Eye (tissue), 1 donor: ENCODE results near the gene ACSM5.

Experiments used
- DNase-seq: peaks from one replicate; pipeline ENCODE4 v3.0.0-alpha.2; 2015

The ACSM5 gene, protein sequence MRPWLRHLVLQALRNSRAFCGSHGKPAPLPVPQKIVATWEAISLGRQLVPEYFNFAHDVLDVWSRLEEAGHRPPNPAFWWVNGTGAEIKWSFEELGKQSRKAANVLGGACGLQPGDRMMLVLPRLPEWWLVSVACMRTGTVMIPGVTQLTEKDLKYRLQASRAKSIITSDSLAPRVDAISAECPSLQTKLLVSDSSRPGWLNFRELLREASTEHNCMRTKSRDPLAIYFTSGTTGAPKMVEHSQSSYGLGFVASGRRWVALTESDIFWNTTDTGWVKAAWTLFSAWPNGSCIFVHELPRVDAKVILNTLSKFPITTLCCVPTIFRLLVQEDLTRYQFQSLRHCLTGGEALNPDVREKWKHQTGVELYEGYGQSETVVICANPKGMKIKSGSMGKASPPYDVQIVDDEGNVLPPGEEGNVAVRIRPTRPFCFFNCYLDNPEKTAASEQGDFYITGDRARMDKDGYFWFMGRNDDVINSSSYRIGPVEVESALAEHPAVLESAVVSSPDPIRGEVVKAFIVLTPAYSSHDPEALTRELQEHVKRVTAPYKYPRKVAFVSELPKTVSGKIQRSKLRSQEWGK

DNA sequence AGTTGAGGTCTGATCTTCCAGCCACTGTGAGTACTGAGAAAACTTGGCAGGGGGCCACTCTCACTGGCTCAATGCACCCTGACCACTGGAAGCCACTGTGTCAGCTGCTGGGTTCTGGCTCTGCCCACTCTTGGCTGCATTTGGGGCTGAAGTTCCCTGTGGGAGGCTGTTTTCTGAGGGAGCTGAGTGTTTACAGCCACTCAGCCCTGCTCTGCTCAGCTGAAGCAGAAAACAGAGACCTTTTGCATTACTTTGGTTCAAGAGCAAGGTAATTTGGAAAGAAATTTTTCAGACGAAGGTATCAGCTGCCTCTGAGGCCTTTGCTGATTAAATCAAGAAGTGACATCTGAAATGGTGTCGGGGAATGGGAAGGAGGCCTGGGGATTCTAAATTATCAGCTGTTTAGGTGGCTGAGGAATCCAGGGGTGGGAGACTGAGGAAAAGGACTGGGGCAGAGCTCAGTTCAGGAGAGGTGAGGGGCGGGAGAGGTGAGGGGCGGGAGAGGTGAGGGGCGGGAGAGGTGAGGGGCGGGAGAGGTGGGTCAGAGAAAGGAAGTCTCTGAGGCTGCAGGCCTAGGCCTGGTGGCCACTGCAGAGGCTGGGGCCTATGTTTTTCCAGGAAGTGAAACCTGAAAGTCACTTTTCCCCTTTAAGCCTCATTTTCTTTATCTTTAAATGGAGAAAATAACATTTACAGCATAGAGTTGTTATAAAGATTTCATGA, at the start of gene ACSM5:
TSS of gene ACSM5 (plus strand) at position 137 of the 723 bp plus-strand sequence. CDS start 1,951 bp downstream, outside the sequence.
- DNase-seq: no peak

DNA sequence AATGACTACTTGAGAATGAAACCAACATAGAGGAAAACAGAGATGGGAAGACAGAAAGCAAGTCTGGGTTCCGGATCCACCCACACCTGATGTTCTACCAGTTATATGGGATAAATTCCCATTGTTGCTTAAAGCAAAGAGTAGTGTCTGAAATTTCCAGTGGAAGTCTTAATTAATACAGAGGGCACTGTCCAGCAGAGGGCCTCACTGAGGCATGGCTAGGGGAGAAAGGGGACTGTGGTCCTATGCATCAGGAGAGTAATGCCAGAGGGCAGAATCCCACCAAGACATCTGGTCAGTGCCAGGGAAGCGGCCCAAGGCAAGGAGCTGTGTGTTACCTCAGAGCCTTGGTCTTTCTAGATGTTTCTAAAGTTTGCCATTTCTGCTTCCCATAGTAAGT, 49.3 kb upstream of the ACSM5 start:
- DNase-seq: no peak

- DNase-seq: no peak
Measured at GRCh38 chr16:20363191-20363590, 46.1 kb upstream of the ACSM5 start.

DNA sequence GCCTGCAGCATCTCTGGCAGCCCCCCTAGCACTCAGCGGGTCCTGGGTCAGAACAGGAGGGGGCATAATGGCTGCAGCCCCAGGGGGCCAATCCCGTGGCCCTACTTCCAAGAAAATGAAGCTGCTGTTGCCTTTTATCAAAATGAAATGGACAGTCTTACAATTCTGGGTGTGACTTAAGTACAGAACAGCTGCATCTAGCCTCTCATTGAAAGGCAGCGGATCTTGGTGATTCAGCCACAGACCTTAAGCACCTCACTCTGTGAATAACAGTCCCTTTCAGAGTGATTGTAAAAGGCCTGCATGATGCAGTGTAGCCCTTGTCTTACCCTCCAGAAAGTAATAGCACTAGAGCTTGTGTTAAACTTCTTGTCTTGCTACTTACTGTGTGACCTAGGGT, 45.3 kb upstream of the ACSM5 start:
- DNase-seq: no peak

GRCh38 chr16:20369452-20370054, 39.8 kb upstream of the ACSM5 start:
- no peak for DNase-seq

DNA sequence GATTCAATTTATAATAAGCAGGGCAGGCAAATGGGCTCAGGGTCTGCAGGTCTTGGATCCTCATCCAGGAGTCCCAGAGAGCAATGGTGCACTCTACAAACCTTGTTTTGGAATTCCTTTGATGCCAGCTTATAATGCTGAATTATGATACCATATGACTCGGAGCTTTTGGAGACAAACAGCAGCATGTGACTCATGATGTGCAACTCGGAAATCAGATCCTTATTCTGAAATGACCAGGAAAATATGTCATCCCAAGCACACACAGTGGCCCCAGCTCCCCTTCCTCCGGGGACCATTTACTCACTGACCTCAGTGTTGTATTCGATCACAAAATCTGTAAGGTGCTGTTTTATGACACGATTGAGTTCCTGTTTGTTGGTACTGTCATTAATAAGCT, 36.6 kb upstream of the ACSM5 start:
- DNase-seq: no peak

GRCh38 chr16:20377181-20377580, 32.2 kb upstream of the ACSM5 start:
- no peak for DNase-seq

DNA sequence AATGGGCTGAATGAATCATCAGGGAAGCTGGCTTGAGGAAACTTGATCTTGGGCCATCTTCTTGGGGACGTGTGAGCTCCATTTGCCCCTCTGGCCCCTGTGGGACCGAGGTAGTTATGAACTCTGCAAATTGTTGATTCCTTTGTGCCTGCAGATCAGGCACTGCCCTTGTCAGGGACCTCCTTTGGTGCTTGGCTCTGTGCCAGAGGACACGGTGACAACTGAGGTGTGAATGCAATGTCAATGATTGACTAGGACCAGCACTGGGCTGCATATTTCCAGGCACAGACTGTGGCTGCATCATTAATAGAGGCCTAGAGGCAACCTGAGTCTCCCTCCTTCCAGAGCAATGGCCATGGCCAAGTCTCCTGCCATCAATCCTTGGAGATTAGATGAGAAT, 28.6 kb upstream of the ACSM5 start:
- no peak for DNase-seq

- DNase-seq: no peak
Measured at GRCh38 chr16:20382202-20382948, 27.0 kb upstream of the ACSM5 start.

GRCh38 chr16:20383106-20384029, 26.0 kb upstream of the ACSM5 start:
- peak; percentile 93 for DNase-seq

- DNase-seq: peak; percentile 90
Measured at GRCh38 chr16:20385844-20386832, 23.2 kb upstream of the ACSM5 start.

DNA sequence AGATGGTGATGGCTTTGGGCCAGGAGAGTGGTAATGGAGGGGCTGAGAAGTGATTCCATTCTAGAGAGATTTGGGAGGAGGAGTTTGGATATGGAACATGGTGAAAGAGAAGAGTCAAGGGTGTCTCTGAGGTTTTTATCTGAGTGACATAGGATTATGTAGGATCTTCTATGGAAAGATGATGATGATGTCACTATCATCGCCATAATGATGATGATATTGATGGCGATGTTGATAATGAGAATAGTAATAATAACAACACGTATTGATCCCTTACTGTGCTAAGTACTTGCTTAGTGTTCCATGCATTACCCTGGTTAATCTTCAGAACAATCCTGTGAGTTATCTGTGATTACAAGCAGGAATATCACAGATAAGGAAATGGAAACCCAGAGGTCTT, 21.4 kb upstream of the ACSM5 start:
- no peak for DNase-seq

- DNase-seq: no peak
Measured at GRCh38 chr16:20388854-20389253, 20.5 kb upstream of the ACSM5 start.

DNA sequence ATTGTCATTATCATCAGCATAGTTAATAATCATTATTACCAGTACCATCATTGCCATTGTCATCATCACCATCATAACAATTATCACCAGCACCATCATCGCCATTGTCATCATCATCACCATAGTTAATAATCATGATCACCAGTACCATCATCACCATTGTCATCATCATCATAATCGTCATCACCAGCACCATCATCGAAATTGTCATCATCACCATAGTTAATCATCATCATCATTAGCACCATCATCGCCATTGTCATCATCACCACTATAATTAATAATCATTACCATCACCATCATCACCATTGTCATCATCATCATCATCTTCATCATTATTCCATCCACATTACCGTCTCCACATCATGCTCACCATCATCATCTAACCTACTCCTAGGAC, 18.3 kb upstream of the ACSM5 start:
- no peak for DNase-seq

DNA sequence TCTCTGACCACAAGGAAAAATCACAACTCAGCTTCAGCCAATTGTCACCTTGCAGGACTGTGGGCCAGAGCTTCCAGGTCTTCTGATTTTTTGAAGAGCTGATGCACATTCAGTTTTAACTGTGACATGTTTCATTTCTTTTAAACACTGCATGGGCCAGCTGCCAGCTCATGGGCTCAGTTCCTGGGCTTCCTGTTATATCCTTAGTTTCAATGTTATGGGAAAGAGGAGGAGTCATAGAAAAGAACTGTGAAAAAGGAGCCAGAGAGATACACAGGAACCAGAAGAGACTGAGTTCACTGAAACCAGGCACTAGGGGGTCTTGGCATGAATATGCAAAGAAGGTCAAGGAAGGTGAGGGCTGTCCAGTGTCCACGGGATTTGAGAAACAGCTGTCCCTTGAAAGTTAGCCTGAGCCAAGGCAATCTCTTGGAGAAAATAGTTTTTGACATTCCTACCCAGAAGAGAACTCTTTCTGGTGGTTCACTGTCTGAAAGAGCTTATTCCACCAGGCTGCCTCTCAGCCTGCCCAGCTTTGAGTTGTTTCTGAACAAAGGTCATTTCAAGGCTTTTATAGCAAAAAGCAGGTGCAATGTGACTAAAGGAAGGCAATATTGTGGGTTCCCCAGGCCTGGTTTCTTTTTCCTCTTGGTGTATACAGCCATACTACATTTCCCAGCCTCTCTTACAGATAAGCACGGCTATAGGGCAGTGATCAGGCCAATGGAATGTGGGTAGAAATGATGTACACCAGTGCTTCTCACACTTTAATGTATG, 15.3 kb upstream of the ACSM5 start:
- DNase-seq: no peak

GRCh38 chr16:20395946-20396345, 13.4 kb upstream of the ACSM5 start:
- DNase-seq: no peak

DNA sequence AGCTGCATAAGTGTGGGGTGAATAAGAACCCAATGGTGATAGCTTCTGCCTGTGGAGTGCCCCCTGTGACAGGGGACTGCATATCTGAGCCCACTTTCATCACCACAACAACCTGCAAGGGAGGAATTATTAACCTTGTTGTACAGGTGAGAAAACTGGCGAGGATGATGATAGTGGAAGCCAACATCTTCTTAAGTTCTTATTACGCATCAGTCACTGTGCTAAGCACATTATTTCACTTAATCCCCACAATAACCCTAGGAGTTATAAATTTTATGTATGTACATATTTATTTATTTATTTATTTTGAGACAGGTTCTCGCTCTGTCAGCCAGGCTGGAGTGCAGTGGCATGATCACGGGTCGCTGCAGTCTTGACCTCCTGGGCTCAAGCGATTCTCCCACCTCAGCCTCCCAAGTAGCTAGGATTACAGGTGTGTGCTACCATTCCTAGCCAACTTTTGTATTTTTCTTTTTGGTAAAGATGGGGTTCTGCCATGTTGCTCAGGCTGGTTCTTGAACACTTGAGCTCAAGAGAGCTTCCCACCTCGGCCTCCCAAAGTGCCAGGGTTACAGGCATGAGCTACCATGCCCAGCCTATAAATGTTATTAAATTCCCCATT, 12.4 kb upstream of the ACSM5 start:
- DNase-seq: no peak

GRCh38 chr16:20397468-20398074, 11.8 kb upstream of the ACSM5 start:
- no peak for DNase-seq

DNA sequence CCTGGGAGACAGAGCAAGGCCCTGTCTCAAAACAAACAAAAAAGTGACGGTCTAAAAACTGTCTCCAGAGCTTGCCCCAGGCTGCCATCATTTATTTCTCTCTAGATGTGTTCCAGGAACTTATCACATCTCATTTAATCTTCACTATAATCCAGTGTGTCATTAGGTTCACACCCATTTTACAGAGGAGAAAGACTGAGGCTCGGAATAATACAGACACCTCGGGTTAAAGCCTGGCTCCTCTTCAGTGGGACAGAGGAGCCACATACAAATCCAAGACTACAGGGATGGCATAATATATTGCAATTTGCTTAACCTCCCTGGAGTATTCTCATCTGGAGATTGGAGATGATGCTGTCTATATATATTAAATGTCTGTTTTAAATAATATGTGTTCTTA, 10.7 kb upstream of the ACSM5 start:
- no peak for DNase-seq
